ENCODE results near the gene MMP15.

Gene MMP15

DNA sequence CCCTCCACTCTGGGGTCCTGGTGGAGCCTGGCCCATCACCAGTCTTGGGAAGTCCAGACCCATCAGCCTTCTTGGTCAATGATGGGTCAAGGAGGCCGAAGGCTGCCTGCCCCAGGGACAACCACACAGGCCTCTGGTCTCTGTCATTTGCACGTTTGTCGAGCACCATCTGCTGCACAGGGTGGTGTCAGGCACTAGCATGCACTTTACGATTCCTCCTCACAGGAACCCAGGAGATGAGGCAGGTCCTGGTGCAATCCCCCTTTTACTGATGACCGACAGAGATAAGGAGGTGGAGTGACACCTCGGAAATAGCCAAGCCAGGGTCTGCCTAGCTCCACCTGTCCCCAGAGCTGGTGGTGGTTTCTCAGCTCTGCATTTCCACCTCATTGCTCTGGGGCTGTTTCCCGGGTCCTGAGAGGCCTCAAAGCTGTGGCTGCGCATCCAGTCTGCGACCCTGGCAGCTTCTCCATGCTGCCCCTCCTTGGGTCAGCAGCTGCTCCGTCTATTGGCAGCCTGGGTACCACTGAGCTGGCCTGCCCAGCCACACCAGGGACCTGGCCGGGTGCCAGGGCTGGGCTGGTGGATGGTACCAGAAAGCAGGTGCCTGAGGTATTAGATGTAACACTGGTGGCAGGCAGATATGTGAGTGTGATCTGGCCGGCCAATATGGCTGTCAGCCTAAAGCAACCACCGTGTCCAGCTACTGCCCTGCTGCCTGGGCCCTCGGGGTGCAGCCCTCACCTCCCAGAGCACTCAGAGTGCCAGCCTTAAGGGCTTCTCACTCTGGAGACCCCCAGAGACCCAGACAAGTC, 10.0 kb downstream of the MMP15 start:
- no peaks in the 10 kb centered on the region; the same call in 1 of the 2 replicates for H4K20me1 ChIP-seq (ENCODE audit: insufficient read depth, low read length)
- no peaks in the 10 kb centered on the region for H3K4me1 ChIP-seq (ENCODE audit: insufficient read depth, low read length)
- H3K9ac ChIP-seq (ENCODE audit: low read depth, low read length) = no peak overlapping the region
- no peak overlapping the region for H3K4me2 ChIP-seq (ENCODE audit: insufficient read depth, low read length)
- H3K27ac ChIP-seq (ENCODE audit: low read length) = no peak overlapping the region
- H2AFZ ChIP-seq (ENCODE audit: low read depth, low read length) = no peak overlapping the region
- TF ChIP-seq, protein P1, sequence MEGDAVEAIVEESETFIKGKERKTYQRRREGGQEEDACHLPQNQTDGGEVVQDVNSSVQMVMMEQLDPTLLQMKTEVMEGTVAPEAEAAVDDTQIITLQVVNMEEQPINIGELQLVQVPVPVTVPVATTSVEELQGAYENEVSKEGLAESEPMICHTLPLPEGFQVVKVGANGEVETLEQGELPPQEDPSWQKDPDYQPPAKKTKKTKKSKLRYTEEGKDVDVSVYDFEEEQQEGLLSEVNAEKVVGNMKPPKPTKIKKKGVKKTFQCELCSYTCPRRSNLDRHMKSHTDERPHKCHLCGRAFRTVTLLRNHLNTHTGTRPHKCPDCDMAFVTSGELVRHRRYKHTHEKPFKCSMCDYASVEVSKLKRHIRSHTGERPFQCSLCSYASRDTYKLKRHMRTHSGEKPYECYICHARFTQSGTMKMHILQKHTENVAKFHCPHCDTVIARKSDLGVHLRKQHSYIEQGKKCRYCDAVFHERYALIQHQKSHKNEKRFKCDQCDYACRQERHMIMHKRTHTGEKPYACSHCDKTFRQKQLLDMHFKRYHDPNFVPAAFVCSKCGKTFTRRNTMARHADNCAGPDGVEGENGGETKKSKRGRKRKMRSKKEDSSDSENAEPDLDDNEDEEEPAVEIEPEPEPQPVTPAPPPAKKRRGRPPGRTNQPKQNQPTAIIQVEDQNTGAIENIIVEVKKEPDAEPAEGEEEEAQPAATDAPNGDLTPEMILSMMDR (IDR thresholded peaks at IDR 0.05; ENCODE audit: borderline replicate concordance, extremely low read depth, low read length, poor library complexity, severe bottlenecking) = no peak
- TF ChIP-seq EZH2 (IDR thresholded peaks at IDR 0.05; ENCODE audit: borderline replicate concordance, low read depth, low read length, severe bottlenecking) = no peak
- ATAC-seq (ENCODE audit: insufficient read depth, low read depth) = no peak
- H3K4me3 ChIP-seq (ENCODE audit: low read depth in 1 of 2, low read length in 2 of 2) = no peak overlapping the region
- H3K36me3 ChIP-seq (ENCODE audit: insufficient read depth, low read length) = no peaks in the 10 kb centered on the region
- no peaks in the 10 kb centered on the region for H3K9me3 ChIP-seq (ENCODE audit: insufficient read depth, low read length, severe bottlenecking)
- no peak for DNase-seq
- no peaks in the 10 kb centered on the region for H3K27me3 ChIP-seq (ENCODE audit: insufficient read depth, low read length, poor library complexity)
- H3K79me2 ChIP-seq (ENCODE audit: insufficient read depth, low read length) = no peaks in the 10 kb centered on the region

DNA sequence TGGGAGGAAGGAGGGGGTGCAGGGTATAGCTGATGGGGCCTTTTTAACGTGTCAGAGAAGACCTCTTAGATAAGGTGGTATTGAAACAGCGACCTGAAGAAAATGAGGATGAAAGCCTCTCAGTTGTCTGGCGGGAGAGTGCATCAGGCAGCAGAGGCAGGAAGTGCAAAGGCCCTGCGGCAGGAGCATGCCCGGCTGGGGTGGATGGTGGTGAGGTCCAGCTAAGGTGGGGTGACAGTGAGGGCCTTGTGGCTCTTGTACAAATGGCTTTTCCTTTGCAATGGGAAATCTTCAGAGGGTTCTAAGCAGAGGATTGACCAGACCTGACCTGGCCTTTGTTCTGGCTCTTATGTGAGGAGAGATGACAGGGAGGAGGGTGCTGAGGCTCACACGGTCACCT, 11.4 kb downstream of the MMP15 start:
- H2AFZ ChIP-seq (ENCODE audit: low read depth, low read length) = no peak overlapping the region
- no peaks in the 10 kb centered on the region for H3K27me3 ChIP-seq (ENCODE audit: insufficient read depth, low read length, poor library complexity)
- no peak for ATAC-seq (ENCODE audit: insufficient read depth, low read depth)
- no peaks in the 10 kb centered on the region for H3K9me3 ChIP-seq (ENCODE audit: insufficient read depth, low read length, severe bottlenecking)
- H3K9ac ChIP-seq (ENCODE audit: low read depth, low read length) = no peak overlapping the region
- H3K79me2 ChIP-seq (ENCODE audit: insufficient read depth, low read length) = no peaks in the 10 kb centered on the region
- no peaks in the 10 kb centered on the region for H3K4me1 ChIP-seq (ENCODE audit: insufficient read depth, low read length)
- H3K36me3 ChIP-seq (ENCODE audit: insufficient read depth, low read length) = no peaks in the 10 kb centered on the region
- H3K4me2 ChIP-seq (ENCODE audit: insufficient read depth, low read length) = no peak overlapping the region
- H3K27ac ChIP-seq (ENCODE audit: low read length) = no peak overlapping the region
- H3K4me3 ChIP-seq (ENCODE audit: low read depth in 1 of 2, low read length in 2 of 2) = no peak overlapping the region
- TF ChIP-seq, protein P1 (IDR thresholded peaks at IDR 0.05; ENCODE audit: borderline replicate concordance, extremely low read depth, low read length, poor library complexity, severe bottlenecking) = no peak
- TF ChIP-seq EZH2 (IDR thresholded peaks at IDR 0.05; ENCODE audit: borderline replicate concordance, low read depth, low read length, severe bottlenecking) = no peak
- no peaks in the 10 kb centered on the region; the same call in 1 of the 2 replicates for H4K20me1 ChIP-seq (ENCODE audit: insufficient read depth, low read length)
- no peak for DNase-seq

DNA sequence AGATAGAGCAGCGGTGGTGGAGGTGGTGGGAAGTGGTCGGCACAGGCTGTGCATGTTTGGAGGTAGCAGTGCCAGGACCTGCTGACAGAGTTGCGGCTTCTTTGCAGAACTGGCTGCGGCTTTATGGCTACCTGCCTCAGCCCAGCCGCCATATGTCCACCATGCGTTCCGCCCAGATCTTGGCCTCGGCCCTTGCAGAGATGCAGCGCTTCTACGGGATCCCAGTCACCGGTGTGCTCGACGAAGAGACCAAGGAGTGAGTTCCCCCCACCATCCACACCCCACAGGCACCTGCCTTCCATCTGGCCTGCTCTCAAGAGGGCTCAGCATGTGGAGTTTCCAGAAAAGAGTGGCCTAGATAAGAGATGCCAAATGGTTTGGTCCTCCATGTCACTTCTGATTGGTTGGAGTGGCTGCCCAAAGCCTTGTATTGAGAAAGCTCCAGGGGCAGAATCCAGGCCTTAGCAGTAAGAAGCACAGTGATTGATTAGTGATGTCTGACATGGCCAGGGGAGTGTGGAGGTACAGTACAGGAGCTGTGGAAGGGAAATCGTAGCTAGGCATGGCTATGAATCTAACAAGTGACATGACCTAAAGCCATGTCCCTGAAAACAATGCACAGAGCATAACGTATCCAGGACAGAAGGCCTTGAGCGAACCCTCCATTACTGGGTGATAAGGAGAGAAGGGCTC, 12.0 kb downstream of the MMP15 start:
- no peaks in the 10 kb centered on the region for H3K36me3 ChIP-seq (ENCODE audit: insufficient read depth, low read length)
- H4K20me1 ChIP-seq (ENCODE audit: insufficient read depth, low read length) = no peaks in the 10 kb centered on the region; the same call in 1 of the 2 replicates
- H3K4me3 ChIP-seq (ENCODE audit: low read depth in 1 of 2, low read length in 2 of 2) = no peak overlapping the region
- no peak for ATAC-seq (ENCODE audit: insufficient read depth, low read depth)
- no peak overlapping the region for H3K4me2 ChIP-seq (ENCODE audit: insufficient read depth, low read length)
- no peaks in the 10 kb centered on the region for H3K9me3 ChIP-seq (ENCODE audit: insufficient read depth, low read length, severe bottlenecking)
- H3K27me3 ChIP-seq (ENCODE audit: insufficient read depth, low read length, poor library complexity) = no peaks in the 10 kb centered on the region
- no peak overlapping the region for H2AFZ ChIP-seq (ENCODE audit: low read depth, low read length)
- no peaks in the 10 kb centered on the region for H3K79me2 ChIP-seq (ENCODE audit: insufficient read depth, low read length)
- H3K9ac ChIP-seq (ENCODE audit: low read depth, low read length) = no peak overlapping the region
- H3K27ac ChIP-seq (ENCODE audit: low read length) = no peak overlapping the region
- TF ChIP-seq EZH2 (IDR thresholded peaks at IDR 0.05; ENCODE audit: borderline replicate concordance, low read depth, low read length, severe bottlenecking) = no peak
- TF ChIP-seq, protein P1 (IDR thresholded peaks at IDR 0.05; ENCODE audit: borderline replicate concordance, extremely low read depth, low read length, poor library complexity, severe bottlenecking) = no peak
- no peak for DNase-seq
- no peaks in the 10 kb centered on the region for H3K4me1 ChIP-seq (ENCODE audit: insufficient read depth, low read length)

All from DND-41 (cell line).